Activated CD4-positive, alpha-beta T cell treated with anti-CD3 and anti-CD28 coated beads for 4 hours (primary cell): ENCODE results near the gene LBX2.
A peak's percentile ranks its signal among the peaks of the same experiment; 100 is the strongest.

ENCODE experiments used
- DNase-seq, 2 donors: peaks; one replicate each; pipeline ENCODE4 v3.0.0-alpha.2; 2020

LBX2 gene

GRCh38 chr2:74525717-74526648 lies 26.6 kb upstream of the LBX2 start, which contains the start of gene DQX1:
Gene DQX1 (minus strand): TSS chr2:74526231. CDS start chr2:74525729, 502 bp downstream.
- DNase-seq, result no peak

GRCh38 chr2:74524955-74525716 lies 25.7 kb upstream of the LBX2 start:
- no peak for DNase-seq

GRCh38 chr2:74524005-74524404 lies 24.6 kb upstream of the LBX2 start:
- no peak for DNase-seq

GRCh38 chr2:74522516-74522915 lies 23.1 kb upstream of the LBX2 start:
- no peak for DNase-seq

GRCh38 chr2:74516650-74517049 lies 17.2 kb upstream of the LBX2 start:
- no peak for DNase-seq

GRCh38 chr2:74515981-74516633 lies 16.7 kb upstream of the LBX2 start:
- DNase-seq, result peak; percentile 74 to 76

GRCh38 chr2:74515271-74515980 lies 16.0 kb upstream of the LBX2 start:
- DNase-seq, result no peak

- DNase-seq, result no peak
Observed at GRCh38 chr2:74514368-74515270, 15.2 kb upstream of the LBX2 start, which contains the start of gene TLX2. Gene TLX2 (plus strand): TSS chr2:74514450. CDS start chr2:74514807, 357 bp downstream.

- peak in 1 of 2 donors; percentile 19 for DNase-seq
Observed at GRCh38 chr2:74513605-74514367, 14.4 kb upstream of the LBX2 start.

GRCh38 chr2:74512744-74513604 lies 13.6 kb upstream of the LBX2 start:
- no peak for DNase-seq

- no peak for DNase-seq
Observed at GRCh38 chr2:74511104-74511989, 11.9 kb upstream of the LBX2 start.

- no peak for DNase-seq
Observed at GRCh38 chr2:74510272-74510671, 10.9 kb upstream of the LBX2 start.

- DNase-seq, result peak in 1 of 2 donors; percentile 19
Observed at GRCh38 chr2:74507926-74508520, 8.6 kb upstream of the LBX2 start.

GRCh38 chr2:74507145-74507925 lies 7.9 kb upstream of the LBX2 start, which contains the start of gene PCGF1:
Gene PCGF1 (minus strand): TSS chr2:74507695. CDS start chr2:74507668, 27 bp downstream.
- DNase-seq, result peak; percentile 99 to 100

- no peak for DNase-seq
Observed at GRCh38 chr2:74505448-74506246, 6.2 kb upstream of the LBX2 start.

GRCh38 chr2:74504591-74504990 lies 5.2 kb upstream of the LBX2 start:
- DNase-seq, result no peak
